CD4-positive, alpha-beta T cell (primary cell): ENCODE measurements around the gene ALOX15B. TPM values are rescaled to one million over a fixed set of nuclear protein-coding genes. Genes with fewer than 3 reads are reported as not detected.

Experiments used
- ATAC-seq: fragments of 200-7000 bp; cut with Tn5 transposase; one replicate; pipeline ENCODE4 v1.10.0; 2022; ENCODE audit warnings: mild to moderate bottlenecking; ENCODE audit not compliant: poor library complexity
- CTCF ChIA-PET: fragments of 350-600 bp; sonication (Branson Sonifier 250); formaldehyde crosslinking; loops from one replicate; lab custom pipeline; 2021; ENCODE audit warnings: antibody characterized with exemption, inconsistent platforms; lab: Charles Lee
- POLR2A ChIA-PET: fragments of 350-600 bp; sonication (Branson Sonifier 250); formaldehyde crosslinking; loops from one replicate; lab custom pipeline; 2021; ENCODE audit warnings: antibody characterized with exemption, inconsistent platforms; lab: Charles Lee
- DNase-seq, 14 experiments: peaks; one replicate each; pipeline ENCODE4 v3.0.0-alpha.2; 2013 to 2020; ENCODE audit warnings: mixed read lengths in 2 of 14
- H3K27ac ChIP-seq, 2 donors: one replicate each; pipeline versions ENCODE4 v1.5.1 to v1.7.0; 2013; ENCODE audit warnings: low read length in 2 of 2, low read depth in 1 of 2, mild to moderate bottlenecking in 1 of 2
- H3K27me3 ChIP-seq, 2 experiments: 1 replicate in 1 of 2; 2 replicates in 1 of 2; pipeline versions ENCODE4 v1.6.1 to v1.7.0; 2013; ENCODE audit warnings: low read length in 2 of 2, control low read depth in 1 of 2, mild to moderate bottlenecking in 1 of 2, moderate library complexity in 1 of 2; ENCODE audit not compliant: insufficient read depth in 2 of 2, control insufficient read depth in 1 of 2
- H3K36me3 ChIP-seq: one replicate; pipeline ENCODE4 v1.6.1; 2013; ENCODE audit warnings: low read length, control low read depth; ENCODE audit not compliant: insufficient read depth
- H3K4me1 ChIP-seq: one replicate; pipeline ENCODE4 v1.6.1; 2013; ENCODE audit warnings: low read length, control low read depth; ENCODE audit not compliant: insufficient read depth
- H3K4me3 ChIP-seq: one replicate; pipeline ENCODE4 v1.5.1; 2013; ENCODE audit warnings: mild to moderate bottlenecking, low read length, moderate library complexity
- H3K9me3 ChIP-seq, 2 experiments: 1 replicate in 1 of 2; 2 replicates in 1 of 2; pipeline versions ENCODE4 v1.6.1 to v1.7.0; 2013; ENCODE audit warnings: low read length in 2 of 2, mild to moderate bottlenecking in 2 of 2, control low read depth in 1 of 2, moderate library complexity in 1 of 2; ENCODE audit not compliant: control insufficient read depth in 1 of 2, insufficient read depth in 1 of 2
- H3K27ac Mint-ChIP-seq: one replicate; pipeline ENCODE4 v1.8.0; 2020; ENCODE audit warnings: mixed read lengths
- H3K27me3 Mint-ChIP-seq: one replicate; pipeline ENCODE4 v1.8.0; 2021; ENCODE audit warnings: mixed read lengths
- H3K36me3 Mint-ChIP-seq: one replicate; pipeline ENCODE4 v1.8.0; 2021; ENCODE audit warnings: low read depth, mixed read lengths
- H3K4me1 Mint-ChIP-seq: one replicate; pipeline ENCODE4 v1.8.0; 2021; ENCODE audit warnings: low read depth, mixed read lengths
- H3K4me3 Mint-ChIP-seq: one replicate; pipeline ENCODE4 v1.8.0; 2020; ENCODE audit warnings: mild to moderate bottlenecking, mixed read lengths
- H3K9me3 Mint-ChIP-seq: one replicate; pipeline ENCODE4 v1.8.0; 2020; ENCODE audit warnings: mixed read lengths
- intact Hi-C, 2 experiments: fragments of 100-400 bp; cut with DNase I in 1 of 2; cut with micrococcal nuclease in 1 of 2; formaldehyde crosslinking; loops; one replicate each; pipeline versions ENCODE4 v1.15.1 to v1.9.0; 2023 to 2025; cut with DNase I, micrococcal nuclease
- total RNA-seq, 174 experiments: library from RNA in 2 of 174; stranded (reverse) in 2 of 174; gene quantifications; one replicate each; pipeline ENCODE4 v1.2.3 and lab custom pipeline; 2021 to 2026
- TF ChIP-seq, protein P1 (sequence below): fragments of 200-600 bp; IDR thresholded peaks from one replicate; pipeline ENCODE4 v1.8.0; 2022; ENCODE audit warnings: antibody characterized with exemption, mild to moderate bottlenecking

The ALOX15B gene
- total RNA-seq, 2 experiments from 2014 or later: not detected

DNA sequence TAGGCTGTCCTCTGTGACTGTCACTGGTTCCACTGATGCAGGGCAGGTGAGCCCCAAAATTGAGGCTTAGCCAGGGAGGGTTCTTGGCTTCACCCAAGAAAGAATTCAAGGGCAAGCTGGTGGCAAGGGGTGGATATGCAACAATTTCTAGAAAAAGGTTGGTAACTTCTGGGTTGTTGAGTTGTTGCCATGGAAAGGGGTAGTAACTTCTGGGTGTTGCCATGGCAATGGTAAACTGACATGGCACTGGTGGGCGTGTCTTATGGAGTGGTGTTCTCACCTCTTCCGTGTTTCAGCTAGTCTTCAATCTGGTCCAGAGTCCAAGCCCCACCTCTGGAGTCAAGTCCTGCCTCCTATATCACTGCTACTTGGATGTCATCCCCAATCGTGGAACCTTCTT lies 45.9 kb upstream of the ALOX15B start:
- Histone ChIP-seq H3K36me3 (no peaks in the 10 kb centered on the region), H3K27me3 (no peaks in the 10 kb centered on the region), H3K9me3 (no peaks in the 10 kb centered on the region), H3K4me1 (peaks cover 21% of the 10 kb centered on the region), H3K4me3 (no peak overlapping the region), H3K27ac (no peak overlapping the region)
- Mint-ChIP-seq H3K27me3 (peaks cover 13% of the 10 kb centered on the region), H3K4me1 (peaks cover 26% of the 10 kb centered on the region), H3K9me3 (no peaks in the 10 kb centered on the region), H3K4me3 (no peak overlapping the region), H3K27ac (peak overlapping the region; percentile 20), H3K36me3 (no peaks in the 10 kb centered on the region)
- ATAC-seq (no peak), DNase-seq (peak in 2 of 14 experiments; percentile 39 to 56)
- ChIA-PET CTCF (interaction anchor here (0.6 to 1.3 kb wide), 3 partner anchors 77 to 97 kb away, joined by 3 to 4 read pairs (median 3); partner anchors contain the start of gene RNF227), POLR2A (interaction anchor here (0.6 to 0.7 kb wide), 3 partner anchors 9 to 110 kb away, joined by 3 read pairs; partner anchors contain the start of gene GUCY2D)
- intact Hi-C loops: no loop called here
- TF ChIP-seq, protein P1, sequence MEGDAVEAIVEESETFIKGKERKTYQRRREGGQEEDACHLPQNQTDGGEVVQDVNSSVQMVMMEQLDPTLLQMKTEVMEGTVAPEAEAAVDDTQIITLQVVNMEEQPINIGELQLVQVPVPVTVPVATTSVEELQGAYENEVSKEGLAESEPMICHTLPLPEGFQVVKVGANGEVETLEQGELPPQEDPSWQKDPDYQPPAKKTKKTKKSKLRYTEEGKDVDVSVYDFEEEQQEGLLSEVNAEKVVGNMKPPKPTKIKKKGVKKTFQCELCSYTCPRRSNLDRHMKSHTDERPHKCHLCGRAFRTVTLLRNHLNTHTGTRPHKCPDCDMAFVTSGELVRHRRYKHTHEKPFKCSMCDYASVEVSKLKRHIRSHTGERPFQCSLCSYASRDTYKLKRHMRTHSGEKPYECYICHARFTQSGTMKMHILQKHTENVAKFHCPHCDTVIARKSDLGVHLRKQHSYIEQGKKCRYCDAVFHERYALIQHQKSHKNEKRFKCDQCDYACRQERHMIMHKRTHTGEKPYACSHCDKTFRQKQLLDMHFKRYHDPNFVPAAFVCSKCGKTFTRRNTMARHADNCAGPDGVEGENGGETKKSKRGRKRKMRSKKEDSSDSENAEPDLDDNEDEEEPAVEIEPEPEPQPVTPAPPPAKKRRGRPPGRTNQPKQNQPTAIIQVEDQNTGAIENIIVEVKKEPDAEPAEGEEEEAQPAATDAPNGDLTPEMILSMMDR: no peak

DNA sequence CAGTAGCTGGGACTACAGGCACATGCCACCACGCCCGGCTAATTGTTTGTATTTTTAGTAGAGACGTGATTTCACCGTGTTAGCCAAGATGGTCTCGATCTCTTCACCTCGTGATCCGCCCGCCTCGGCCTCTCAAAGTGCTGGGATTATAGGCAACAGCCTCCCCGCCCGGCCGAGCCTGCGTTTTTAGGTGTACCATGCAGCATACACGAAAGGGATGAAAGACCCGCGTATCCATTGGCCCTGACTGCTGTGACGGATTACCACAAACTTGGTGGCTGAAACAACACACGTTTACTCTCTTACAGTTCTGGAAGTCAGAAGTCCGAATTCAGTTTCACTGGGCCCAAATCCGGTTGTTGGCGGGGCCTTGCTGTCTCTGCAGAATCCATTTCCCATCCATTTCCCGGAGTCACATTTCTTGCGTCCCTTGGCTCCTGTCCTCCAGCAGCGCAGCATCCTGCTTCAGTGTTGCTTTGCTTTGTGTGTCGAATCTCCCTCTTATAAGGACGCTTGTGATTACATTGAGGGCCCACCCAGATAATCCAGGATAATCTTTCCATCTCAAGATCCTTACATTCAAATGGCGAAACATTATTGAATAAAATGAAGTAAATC lies 44.8 kb upstream of the ALOX15B start:
- H3K4me1 ChIP-seq: peaks cover 21% of the 10 kb centered on the region
- H3K4me3 ChIP-seq: no peak overlapping the region
- no peak overlapping the region for H3K27ac ChIP-seq
- peaks cover 22% of the 10 kb centered on the region for H3K4me1 Mint-ChIP-seq
- no peaks in the 10 kb centered on the region for H3K36me3 Mint-ChIP-seq
- no peaks in the 10 kb centered on the region for H3K9me3 ChIP-seq
- POLR2A ChIA-PET: no interaction called here
- TF ChIP-seq, protein P1: no peak
- no peaks in the 10 kb centered on the region for H3K36me3 ChIP-seq
- peaks cover 19% of the 10 kb centered on the region for H3K27me3 Mint-ChIP-seq
- H3K4me3 Mint-ChIP-seq: no peak overlapping the region
- intact Hi-C loops: no loop called here
- no peak overlapping the region for H3K27ac Mint-ChIP-seq
- DNase-seq (no peak), ATAC-seq (no peak)
- CTCF ChIA-PET: interaction anchor here (1.3 kb wide), 1 partner anchor 78 kb away, joined by 4 read pairs; the partner anchor contains the start of gene RNF227
- H3K9me3 Mint-ChIP-seq: no peaks in the 10 kb centered on the region
- H3K27me3 ChIP-seq: peaks cover 0 to 3% of the 10 kb centered on the region in 2 experiments

GRCh38 chr17:7995724-7996123 lies 43.1 kb upstream of the ALOX15B start:
- Mint-ChIP-seq H3K27me3 (peaks cover 31% of the 10 kb centered on the region), H3K4me3 (no peak overlapping the region), H3K4me1 (peaks cover 9% of the 10 kb centered on the region), H3K9me3 (no peaks in the 10 kb centered on the region), H3K27ac (no peak overlapping the region), H3K36me3 (no peaks in the 10 kb centered on the region)
- H3K4me1 ChIP-seq: peaks cover 7% of the 10 kb centered on the region
- H3K4me3 ChIP-seq: no peak overlapping the region
- POLR2A ChIA-PET: no interaction called here
- DNase-seq (no peak), ATAC-seq (no peak)
- intact Hi-C loops: no loop called here
- H3K27ac ChIP-seq: no peak overlapping the region
- CTCF ChIA-PET: no interaction called here
- TF ChIP-seq, protein P1: no peak
- H3K9me3 ChIP-seq: no peaks in the 10 kb centered on the region
- peaks cover 1 to 3% of the 10 kb centered on the region in 2 experiments for H3K27me3 ChIP-seq
- H3K36me3 ChIP-seq: no peaks in the 10 kb centered on the region
